Ishikawa (cell line): Measurements from ENCODE around the gene TRIM2.

Experiments
- CEBPB ChIP-seq: IDR thresholded peaks from 2 replicates; pipeline ENCODE4 v1.6.1; 2012
- CREB1 ChIP-seq: IDR thresholded peaks from 2 replicates; pipeline ENCODE4 v1.6.1; 2012; ENCODE audit warnings: low read depth
- EGR1 ChIP-seq: IDR thresholded peaks from 2 replicates; pipeline ENCODE4 v1.6.1; 2012
- EP300 ChIP-seq: IDR thresholded peaks from 2 replicates; pipeline ENCODE4 v1.6.1; 2012; ENCODE audit warnings: borderline replicate concordance
- FOXM1 ChIP-seq: IDR thresholded peaks from 2 replicates; pipeline ENCODE4 v1.6.1; 2012; ENCODE audit warnings: low read depth, borderline replicate concordance
- MAX ChIP-seq: IDR thresholded peaks from 2 replicates; pipeline ENCODE4 v1.6.1; 2012
- NFIC ChIP-seq: IDR thresholded peaks from 2 replicates; pipeline ENCODE4 v1.6.1; 2012
- RAD21 ChIP-seq: IDR thresholded peaks from 2 replicates; pipeline ENCODE4 v1.6.1; 2012; ENCODE audit warnings: low read depth
- REST ChIP-seq: IDR thresholded peaks from 2 replicates; pipeline ENCODE4 v1.6.1; 2012; ENCODE audit warnings: low read depth, mild to moderate bottlenecking
- TAF1 ChIP-seq: IDR thresholded peaks from 2 replicates; pipeline ENCODE4 v1.6.1; 2012; ENCODE audit warnings: low read depth, mild to moderate bottlenecking
- TCF12 ChIP-seq: IDR thresholded peaks from 2 replicates; pipeline ENCODE4 v1.6.1; 2012; ENCODE audit warnings: low read depth
- TEAD4 ChIP-seq: IDR thresholded peaks from 2 replicates; pipeline ENCODE4 v1.6.1; 2012
- USF1 ChIP-seq: IDR thresholded peaks from 2 replicates; pipeline ENCODE4 v1.6.1; 2012
- YY1 ChIP-seq: IDR thresholded peaks from 2 replicates; pipeline ENCODE4 v1.6.1; 2012; ENCODE audit warnings: low read depth
- ZBTB7A ChIP-seq: IDR thresholded peaks from 2 replicates; pipeline ENCODE4 v1.6.1; 2012; ENCODE audit warnings: low read depth

The TRIM2 gene

GRCh38 chr4:153362184-153362583 is 157.9 kb downstream of the TRIM2 start:
- peak; percentile 16; the same call in 1 of the 2 replicates for TF ChIP-seq NFIC
- no peak for TF ChIP-seq USF1

GRCh38 chr4:153364061-153364460 is 159.8 kb downstream of the TRIM2 start:
- TF ChIP-seq YY1 (no peak), CEBPB (no peak), TEAD4 (no peak), RAD21 (no peak), ZBTB7A (no peak), TAF1 (no peak), TCF12 (no peak), USF1 (no peak), EP300 (no peak), REST (no peak), FOXM1 (no peak), MAX (no peak), CREB1 (no peak), EGR1 (no peak), NFIC (no peak)

- TF ChIP-seq TEAD4 (no peak), RAD21 (no peak), REST (no peak), YY1 (no peak), USF1 (peak; percentile 37; the same call in 1 of the 2 replicates), MAX (no peak)
These were observed 160.8 kb downstream of the TRIM2 start for GRCh38 chr4:153365003-153365402.

- TF ChIP-seq FOXM1 (no peak), EP300 (no peak), CREB1 (no peak)
These were observed 162.2 kb downstream of the TRIM2 start for GRCh38 chr4:153366486-153366885.

GRCh38 chr4:153367092-153367491 is 162.8 kb downstream of the TRIM2 start:
- TF ChIP-seq EP300: no peak
- no peak for TF ChIP-seq YY1
- no peak for TF ChIP-seq MAX
- no peak for TF ChIP-seq TEAD4
- no peak for TF ChIP-seq CEBPB
- TF ChIP-seq RAD21: no peak
- TF ChIP-seq TAF1: no peak
- TF ChIP-seq TCF12: no peak
- TF ChIP-seq EGR1: no peak
- no peak for TF ChIP-seq ZBTB7A
- no peak for TF ChIP-seq NFIC
- no peak for TF ChIP-seq USF1
- TF ChIP-seq REST: no peak
- TF ChIP-seq CREB1: no peak
- no peak for TF ChIP-seq FOXM1
